ENCODE results near the gene NID2.

The NID2 gene

GRCh38 chr14:52080158-52080800 is 11.4 kb upstream of the NID2 start:
- no peak for ATAC-seq

DNA sequence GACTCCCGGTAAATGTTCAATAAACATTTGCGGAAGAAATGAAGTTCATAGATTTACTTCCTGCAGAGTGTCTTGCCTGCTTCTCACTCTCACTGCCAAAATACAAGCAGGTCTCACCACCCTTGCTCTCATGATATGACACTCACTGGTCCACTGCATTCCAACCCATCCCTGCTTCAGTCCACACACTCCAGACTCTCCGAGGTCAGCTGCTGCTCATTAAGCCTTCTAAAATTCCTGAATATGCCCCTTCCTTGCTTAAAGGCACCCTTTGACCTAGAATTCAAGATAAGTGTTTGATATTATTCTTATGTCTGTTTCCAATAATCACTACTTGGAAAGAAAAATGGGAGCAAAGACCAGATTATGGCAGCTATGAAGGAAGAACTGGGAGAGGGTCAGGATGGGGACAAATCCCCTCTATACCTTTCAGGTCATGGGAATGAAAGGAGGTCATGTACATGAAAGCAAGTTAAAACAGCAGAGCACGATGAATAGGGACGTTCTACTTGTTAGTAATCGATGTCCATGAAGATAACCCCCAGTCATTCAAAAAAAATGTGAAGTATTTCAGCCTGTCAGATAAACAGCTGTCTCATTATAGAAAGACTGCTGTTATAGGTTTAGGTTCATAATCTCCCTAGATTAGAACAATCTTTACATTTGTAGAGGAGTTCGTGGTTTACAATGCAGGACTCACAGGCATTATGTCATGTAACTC is 10.5 kb upstream of the NID2 start:
- no peak for ATAC-seq

DNA sequence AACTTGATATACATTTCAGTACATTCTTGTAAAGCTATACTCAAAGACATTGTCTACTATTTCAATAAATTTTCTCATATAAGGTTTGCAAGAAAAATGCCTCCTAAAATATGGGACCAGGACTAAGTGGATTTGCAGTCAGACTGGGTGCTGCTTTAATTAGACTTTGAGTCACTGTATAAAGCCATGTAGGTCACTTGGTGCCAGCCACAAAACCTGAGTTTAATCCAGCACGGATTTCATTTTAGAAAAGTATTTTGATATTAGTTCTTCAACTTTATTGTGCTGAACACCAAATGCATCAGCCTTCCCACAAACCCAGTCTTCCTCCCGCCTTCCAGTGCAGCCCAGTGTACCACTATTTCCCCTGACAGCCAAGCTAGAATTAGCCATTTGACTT is 9.9 kb upstream of the NID2 start:
- no peak for ATAC-seq

DNA sequence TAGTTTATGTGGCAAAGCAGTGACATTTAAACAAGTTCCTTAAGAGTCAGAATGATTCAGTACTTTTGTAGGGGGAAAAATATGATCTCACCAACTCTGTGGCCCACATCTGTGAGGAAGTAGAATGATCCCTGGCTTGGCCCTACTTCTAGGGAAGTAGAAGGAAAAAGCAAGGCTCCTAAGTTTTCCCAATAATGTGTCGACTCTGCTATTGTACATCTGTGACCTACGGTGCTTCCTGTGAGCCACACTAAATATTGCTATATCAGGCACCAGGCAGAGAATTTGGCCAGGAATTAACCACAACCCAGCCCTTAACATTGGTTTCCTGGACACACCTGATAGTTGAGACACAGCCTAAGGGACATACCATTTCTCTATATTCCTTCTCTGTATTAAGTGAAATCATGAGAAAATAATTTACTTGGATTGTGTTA is 9.3 kb upstream of the NID2 start:
- ATAC-seq: no peak

- no peak for ATAC-seq
These were observed 8.6 kb upstream of the NID2 start for GRCh38 chr14:52077256-52077979.

DNA sequence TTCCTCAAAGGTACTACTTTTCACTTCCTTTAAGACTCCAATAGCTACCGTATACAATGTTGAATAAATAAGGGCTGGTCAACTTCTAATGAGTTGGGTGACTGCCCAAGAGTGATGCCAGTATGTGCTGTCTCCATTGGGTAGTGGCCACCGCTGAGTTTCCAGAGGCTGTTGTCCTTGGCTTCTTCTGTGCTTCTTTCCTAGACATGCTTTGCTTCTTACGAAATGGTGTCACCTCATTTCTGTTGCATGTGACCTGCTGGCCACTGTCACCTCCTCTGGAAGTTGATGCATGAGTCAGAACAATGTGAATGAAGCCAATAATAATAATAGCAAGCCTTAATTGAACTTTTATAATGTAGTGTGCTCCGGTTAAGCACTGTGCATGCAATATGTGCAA is 7.5 kb upstream of the NID2 start:
- no peak for ATAC-seq

DNA sequence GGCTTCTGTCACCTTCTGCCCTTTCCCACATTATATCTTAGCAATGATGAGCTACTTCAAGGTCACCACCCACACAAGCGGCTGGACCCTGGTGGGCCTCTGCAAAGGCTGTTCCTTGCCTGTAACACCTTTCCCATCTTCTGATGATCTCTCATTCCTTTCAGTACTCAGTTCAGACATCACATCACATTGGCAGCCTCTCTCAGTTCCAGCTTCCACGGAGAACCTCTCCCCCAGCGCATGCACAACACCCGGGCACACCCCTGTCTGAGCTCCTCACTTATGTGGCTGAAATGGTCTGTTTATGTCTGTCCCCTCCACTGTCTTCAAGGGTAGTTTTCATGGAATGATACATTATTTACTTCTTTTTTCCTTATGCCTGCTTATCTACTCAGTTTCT is 6.5 kb upstream of the NID2 start:
- ATAC-seq: no peak

- ATAC-seq: no peak
These were observed 4.4 kb upstream of the NID2 start for GRCh38 chr14:52073251-52073650.

DNA sequence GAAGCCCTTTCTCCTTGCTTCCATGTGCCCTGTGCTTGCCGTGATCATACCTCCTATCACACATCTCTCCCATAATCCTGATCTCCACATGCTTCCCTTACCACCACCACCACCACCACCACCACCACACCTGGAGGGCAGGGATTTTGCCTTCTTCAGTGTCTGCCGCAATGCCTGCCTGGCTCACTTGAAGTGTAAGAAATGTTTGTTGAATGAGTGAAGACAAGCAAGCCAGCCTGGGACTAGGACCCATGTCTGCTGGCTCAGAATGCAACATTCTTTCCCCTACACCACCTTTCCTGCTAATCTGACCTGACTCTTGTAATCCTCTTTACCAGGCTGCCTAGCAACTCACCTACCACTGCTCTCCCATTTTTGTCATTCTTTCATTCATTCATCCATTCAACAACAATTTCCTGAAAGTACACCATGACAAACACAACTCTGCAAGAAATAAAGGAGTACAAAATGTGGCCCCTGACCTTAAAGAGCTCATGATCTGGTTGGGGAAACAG is 3.5 kb upstream of the NID2 start:
- ATAC-seq: no peak

DNA sequence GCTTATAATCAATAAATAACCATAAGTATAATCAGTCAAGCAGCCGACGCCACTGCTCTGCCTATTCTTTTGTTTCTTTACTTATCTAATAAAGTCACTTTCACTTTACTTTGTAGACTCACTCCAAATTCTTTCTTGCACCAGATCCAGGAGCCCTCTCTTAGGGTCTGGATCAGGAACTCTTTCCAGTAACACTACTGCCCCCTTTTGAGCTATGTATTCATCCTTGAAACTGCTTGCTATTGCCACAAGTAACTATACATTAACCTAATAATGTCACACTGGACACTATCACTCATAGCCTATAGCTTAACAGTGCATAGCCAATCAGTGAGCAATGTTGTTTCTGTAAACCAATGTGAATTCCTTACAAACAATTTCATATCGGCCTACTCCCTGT is 2.8 kb upstream of the NID2 start:
- ATAC-seq: no peak

GRCh38 chr14:52070051-52070431 is 1.2 kb upstream of the NID2 start:
- no peak for ATAC-seq

DNA sequence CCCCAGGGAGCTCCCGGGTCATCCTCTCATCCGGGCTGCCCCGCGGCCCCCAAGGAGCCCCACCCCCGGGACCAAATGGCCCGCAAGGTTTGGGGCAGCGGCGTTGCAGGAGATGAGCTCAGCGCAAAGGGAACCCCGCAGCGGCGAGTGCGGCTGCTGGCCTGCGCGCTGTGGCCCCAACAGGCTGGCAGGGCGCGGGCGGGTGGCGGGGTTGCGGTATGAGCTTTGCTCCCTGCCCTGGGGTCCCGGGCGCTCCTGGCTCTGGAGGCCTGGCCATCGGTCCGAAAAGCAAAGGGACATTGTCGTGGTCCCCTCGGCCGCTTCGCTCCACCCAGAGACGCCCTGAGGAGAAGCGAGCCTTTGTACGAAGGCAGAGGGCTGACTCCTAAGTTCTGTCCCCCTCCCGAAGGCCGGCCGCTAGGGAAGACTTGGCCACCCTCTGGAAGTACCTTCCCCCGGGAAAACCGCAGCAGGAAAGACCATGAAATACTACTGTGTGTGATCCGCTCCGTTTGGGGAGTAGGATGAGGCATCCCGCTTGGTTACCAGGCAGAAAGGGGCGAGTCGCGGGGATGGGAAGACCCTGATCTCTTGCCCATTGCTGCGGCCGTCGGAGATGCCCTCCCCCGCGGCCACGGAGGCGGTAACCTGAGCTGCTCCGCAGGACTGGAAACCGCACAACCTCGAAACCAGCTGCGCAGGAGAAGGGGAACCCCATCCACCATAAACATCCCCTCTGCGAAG is 620 bp upstream of the NID2 start:
- peak in 1 of 2 donors; percentile 6 for ATAC-seq

DNA sequence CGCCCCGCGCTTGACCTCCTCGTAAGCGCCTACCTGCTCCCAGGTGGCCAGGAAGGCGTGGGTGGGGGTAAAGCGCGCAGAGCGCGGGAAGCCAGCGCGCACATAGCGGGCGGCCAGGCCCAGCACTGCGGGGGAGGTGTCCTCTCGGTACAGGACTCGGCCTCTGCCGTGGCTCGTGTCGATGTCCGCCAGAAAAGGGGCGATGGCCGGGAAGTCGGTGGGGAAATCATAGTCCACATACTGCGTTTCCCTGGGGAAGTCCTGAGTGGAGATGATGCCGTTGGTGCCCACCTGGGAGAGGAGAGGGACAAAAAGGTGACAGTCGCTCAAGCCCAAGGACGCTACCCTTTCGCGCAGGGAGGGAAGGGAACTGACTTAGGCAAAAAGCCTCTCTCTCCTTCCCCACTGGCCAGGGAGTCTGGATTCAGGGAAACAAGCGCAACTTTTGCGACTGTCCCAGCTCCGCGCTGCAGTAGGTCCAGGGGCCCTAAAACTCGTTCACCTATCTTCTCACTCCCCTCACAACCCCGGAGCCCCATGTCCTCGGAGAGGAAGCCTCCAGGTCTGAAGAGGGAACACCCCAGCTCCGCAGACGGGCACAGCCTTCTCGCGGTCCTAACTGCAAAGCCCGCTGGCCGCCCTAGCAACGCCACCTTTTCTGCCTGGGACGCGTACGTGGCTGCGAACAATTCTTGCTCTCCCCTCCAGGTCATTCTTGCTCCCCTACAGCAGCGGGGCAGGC is 815 bp downstream of the NID2 start:
- no peak for ATAC-seq

- no peak for ATAC-seq
These were observed 4.7 kb downstream of the NID2 start for GRCh38 chr14:52064174-52064573.

DNA sequence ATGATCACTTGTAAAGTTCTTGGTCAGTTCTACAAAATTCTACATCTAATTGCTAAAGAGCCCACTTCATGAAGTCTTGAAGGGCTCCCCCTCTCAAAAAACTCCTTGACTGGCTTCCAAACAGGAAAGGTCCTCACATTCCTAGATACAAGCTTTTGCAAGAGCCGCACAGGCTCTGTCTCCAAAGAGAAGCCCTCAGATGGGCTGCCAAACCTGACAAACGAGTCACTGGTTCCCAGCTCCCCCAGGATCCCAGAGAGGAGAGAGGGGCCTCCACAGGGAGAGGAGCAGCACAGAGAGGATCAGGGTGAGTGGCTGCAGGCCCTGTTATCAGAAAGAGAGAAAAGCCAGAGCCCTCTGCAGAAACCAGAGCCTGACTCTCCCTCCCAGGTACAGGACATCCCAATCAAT is 5.8 kb downstream of the NID2 start:
- ATAC-seq: no peak

- ATAC-seq: no peak
These were observed 7.0 kb downstream of the NID2 start for GRCh38 chr14:52061890-52062289.

- ATAC-seq: no peak
These were observed 7.5 kb downstream of the NID2 start for GRCh38 chr14:52061390-52061789.

DNA sequence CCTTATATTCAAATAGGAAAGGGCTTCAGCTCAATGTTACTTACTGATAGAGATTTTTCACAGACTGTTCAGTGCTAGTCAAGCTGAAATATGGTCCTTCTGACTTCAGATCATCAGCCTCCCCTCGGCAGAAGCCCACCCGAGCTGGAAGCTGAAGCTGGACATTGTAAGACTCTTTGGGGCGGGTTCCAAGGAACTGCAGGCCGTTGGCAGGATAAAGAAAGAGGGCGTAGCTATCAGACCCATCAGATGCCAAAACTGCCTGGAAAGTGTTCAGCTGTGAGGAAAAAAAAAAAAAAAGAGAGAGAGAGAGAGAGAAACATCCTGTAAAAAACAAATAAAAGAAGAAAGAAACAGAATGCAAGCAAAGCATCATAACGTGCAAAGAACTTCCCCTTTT is 8.8 kb downstream of the NID2 start:
- no peak for ATAC-seq

DNA sequence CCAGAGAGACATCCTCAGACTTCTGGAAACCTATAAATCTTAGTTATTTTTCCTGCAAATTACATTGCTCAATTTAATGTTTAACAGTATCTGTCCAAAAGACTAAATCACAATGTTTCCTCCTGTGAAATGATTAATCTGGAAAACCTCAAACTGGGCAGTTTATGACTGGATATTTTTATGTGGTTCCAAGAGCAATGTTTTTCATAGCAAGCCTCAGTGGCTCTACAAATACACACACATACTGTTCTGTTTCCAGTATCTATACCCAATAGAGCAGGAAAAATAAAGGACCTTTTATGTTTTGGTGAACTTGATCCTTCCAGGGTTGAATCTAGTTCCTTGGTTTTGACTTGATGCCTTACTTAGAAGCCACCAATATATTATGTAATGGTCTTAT is 9.2 kb downstream of the NID2 start:
- ATAC-seq: no peak

- no peak for ATAC-seq
These were observed 10.5 kb downstream of the NID2 start for GRCh38 chr14:52058341-52058740.

DNA sequence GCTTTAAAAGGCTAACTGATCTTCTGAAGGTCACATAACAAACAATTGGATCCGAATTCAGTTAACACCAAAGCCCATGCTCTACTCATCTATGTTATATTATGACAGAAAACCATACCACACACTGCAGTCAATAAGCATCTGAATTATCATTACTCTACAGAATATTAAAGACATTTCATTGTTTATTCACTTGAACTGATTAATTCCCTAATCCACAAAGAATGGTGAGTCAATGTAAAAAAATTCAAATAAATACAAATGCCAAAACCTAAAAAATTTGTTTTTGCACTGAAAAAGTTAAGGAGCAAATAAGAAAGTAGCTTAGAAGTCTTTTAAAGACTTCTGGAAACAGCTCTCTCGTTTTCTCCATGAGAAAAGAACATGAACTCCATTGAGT is 13.7 kb downstream of the NID2 start:
- no peak for ATAC-seq

DNA sequence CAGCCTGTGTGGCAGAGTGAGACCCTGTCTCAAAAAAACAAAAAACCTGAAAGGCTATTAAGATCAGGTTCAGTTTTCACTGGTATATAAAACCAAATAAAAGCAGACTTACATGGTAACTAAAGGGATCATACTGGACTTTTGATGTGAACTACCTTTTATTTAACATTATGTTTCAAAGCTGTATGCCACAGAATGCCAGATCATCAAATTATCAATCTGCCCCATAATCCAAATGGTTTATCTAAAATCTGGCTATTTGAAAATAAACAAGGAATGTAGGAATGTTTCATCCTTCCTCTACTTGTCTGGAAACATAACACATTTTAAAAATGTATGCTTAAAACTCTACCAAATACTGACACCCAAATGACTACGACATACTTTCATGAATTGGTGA is 14.2 kb downstream of the NID2 start:
- ATAC-seq: no peak
